Left lobe of liver (tissue), 2 donors: ENCODE data around the gene CGRRF1. TPM values are rescaled to one million over a fixed set of nuclear protein-coding genes. Genes with fewer than 3 reads are reported as not detected.

Source experiments
- ATAC-seq: fragments of 200-7000 bp; cut with Tn5 transposase; one replicate; pipeline ENCODE4 v1.9.1; 2020; ENCODE audit warnings: mild to moderate bottlenecking, moderate library complexity
- DNase-seq: peaks from one replicate; pipeline ENCODE4 v3.0.0-alpha.2; 2020; ENCODE audit warnings: low spot score
- total RNA-seq: library from RNA; stranded (reverse); gene quantifications from one replicate; pipeline ENCODE4 v1.2.1, GENCODE V29; 2021
- donor health status: DM: no; HTN: no; CAD: no; lungs with moderate emphysema.
- donor health status: DM: no; HTN: yes; CAD: no.

The CGRRF1 gene
- total RNA-seq, 1 donor from 2014 or later: 6.1 TPM

GRCh38 chr14:54489318-54489683 lies 20.4 kb upstream of the CGRRF1 start:
- DNase-seq (no peak), ATAC-seq (peak; percentile 8)

GRCh38 chr14:54489731-54490444 lies 19.8 kb upstream of the CGRRF1 start:
- ATAC-seq (no peak), DNase-seq (no peak)

GRCh38 chr14:54490445-54491175 lies 19.1 kb upstream of the CGRRF1 start:
- ATAC-seq: no peak
- DNase-seq: no peak

- DNase-seq: no peak
- no peak for ATAC-seq
Observed at GRCh38 chr14:54493293-54493692, 16.4 kb upstream of the CGRRF1 start.

- ATAC-seq (no peak), DNase-seq (no peak)
Observed at GRCh38 chr14:54497224-54497623, 12.5 kb upstream of the CGRRF1 start.

- no peak for DNase-seq
- no peak for ATAC-seq
Observed at GRCh38 chr14:54498095-54498531, 11.6 kb upstream of the CGRRF1 start.

GRCh38 chr14:54498579-54498978 lies 11.1 kb upstream of the CGRRF1 start:
- no peak for ATAC-seq
- DNase-seq: no peak

- DNase-seq (no peak), ATAC-seq (no peak)
Observed at GRCh38 chr14:54500744-54501143, 9.0 kb upstream of the CGRRF1 start.

- DNase-seq: no peak
- ATAC-seq: no peak
Observed at GRCh38 chr14:54501480-54501879, 8.2 kb upstream of the CGRRF1 start.

- ATAC-seq (no peak), DNase-seq (no peak)
Observed at GRCh38 chr14:54502602-54503001, 7.1 kb upstream of the CGRRF1 start.

GRCh38 chr14:54503486-54503885 lies 6.2 kb upstream of the CGRRF1 start:
- peak; percentile 59 for ATAC-seq
- DNase-seq: no peak

GRCh38 chr14:54512393-54512792 lies 2.7 kb downstream of the CGRRF1 start:
- no peak for DNase-seq
- no peak for ATAC-seq

- ATAC-seq: no peak
- DNase-seq: no peak
Observed at GRCh38 chr14:54515670-54516069, 6.0 kb downstream of the CGRRF1 start.

- ATAC-seq (no peak), DNase-seq (no peak)
Observed at GRCh38 chr14:54516709-54517108, 7.0 kb downstream of the CGRRF1 start.

GRCh38 chr14:54524410-54524809 lies 14.7 kb downstream of the CGRRF1 start:
- DNase-seq: no peak
- ATAC-seq: no peak

- ATAC-seq (no peak), DNase-seq (no peak)
Observed at GRCh38 chr14:54528973-54529372, 19.3 kb downstream of the CGRRF1 start.

- ATAC-seq: no peak
- DNase-seq: no peak
Observed at GRCh38 chr14:54529811-54530210, 20.1 kb downstream of the CGRRF1 start.

GRCh38 chr14:54532111-54533012 lies 22.7 kb downstream of the CGRRF1 start:
- no peak for ATAC-seq
- DNase-seq: no peak

- no peak for DNase-seq
- ATAC-seq: no peak
Observed at GRCh38 chr14:54533100-54533499, 23.4 kb downstream of the CGRRF1 start.

GRCh38 chr14:54535126-54535525 lies 25.4 kb downstream of the CGRRF1 start:
- no peak for ATAC-seq
- no peak for DNase-seq

GRCh38 chr14:54535646-54536045 lies 25.9 kb downstream of the CGRRF1 start:
- DNase-seq: no peak
- ATAC-seq: no peak

GRCh38 chr14:54537651-54538050 lies 27.9 kb downstream of the CGRRF1 start:
- no peak for ATAC-seq
- no peak for DNase-seq
